HG02973 (cell line): ENCODE data around the gene LBX1.

Source experiments
- ATAC-seq: cut with Tn5 transposase; IDR thresholded peaks from one replicate; pipeline ENCODE4 v1.9.1; 2021; ENCODE audit warnings: moderate library complexity; ENCODE audit not compliant: unreplicated experiment

LBX1 gene

GRCh38 chr10:101226491-101227428 is 2.5 kb downstream of the LBX1 start:
- ATAC-seq: no peak

- ATAC-seq: no peak
These were observed 3.3 kb downstream of the LBX1 start for GRCh38 chr10:101225846-101226421.

- no peak for ATAC-seq
These were observed 4.1 kb downstream of the LBX1 start for GRCh38 chr10:101224910-101225823.

GRCh38 chr10:101224060-101224909 is 5.0 kb downstream of the LBX1 start:
- no peak for ATAC-seq

- no peak for ATAC-seq
These were observed 5.8 kb downstream of the LBX1 start for GRCh38 chr10:101223274-101224059.

- ATAC-seq: no peak
These were observed 6.5 kb downstream of the LBX1 start for GRCh38 chr10:101222683-101223273.

GRCh38 chr10:101221963-101222531 is 7.2 kb downstream of the LBX1 start:
- no peak for ATAC-seq

- no peak for ATAC-seq
These were observed 7.7 kb downstream of the LBX1 start for GRCh38 chr10:101221549-101221948.

- no peak for ATAC-seq
These were observed 9.3 kb downstream of the LBX1 start for GRCh38 chr10:101219946-101220451.

GRCh38 chr10:101219139-101219945 is 9.9 kb downstream of the LBX1 start:
- ATAC-seq: no peak

GRCh38 chr10:101218351-101219138 is 10.7 kb downstream of the LBX1 start:
- no peak for ATAC-seq

- ATAC-seq: no peak
These were observed 11.6 kb downstream of the LBX1 start for GRCh38 chr10:101217450-101218281.

- no peak for ATAC-seq
These were observed 12.2 kb downstream of the LBX1 start for GRCh38 chr10:101217044-101217425.

GRCh38 chr10:101216207-101217043 is 12.8 kb downstream of the LBX1 start:
- no peak for ATAC-seq
